Ectodermal cell (in vitro differentiated cells): ENCODE measurements around the gene ECT2L.

Source experiments
- H3K27ac ChIP-seq: 2 replicates; pipeline ENCODE4 v1.7.0; 2013; ENCODE audit warnings: mild to moderate bottlenecking, low read depth, low read length; ENCODE audit not compliant: insufficient read depth, poor library complexity, severe bottlenecking
- H3K27me3 ChIP-seq: 2 replicates; pipeline ENCODE4 v1.7.0; 2013; ENCODE audit warnings: mild to moderate bottlenecking, low read length; ENCODE audit not compliant: insufficient read depth, control insufficient read depth, poor library complexity, severe bottlenecking
- H3K36me3 ChIP-seq: one replicate; pipeline ENCODE4 v1.7.0; 2013; ENCODE audit warnings: low read length; ENCODE audit not compliant: control insufficient read depth, insufficient read depth
- H3K4me1 ChIP-seq: one replicate; pipeline ENCODE4 v1.7.0; 2013; ENCODE audit warnings: low read length; ENCODE audit not compliant: control insufficient read depth, insufficient read depth
- H3K4me3 ChIP-seq: 2 replicates; pipeline ENCODE4 v1.7.0; 2013; ENCODE audit warnings: low read depth, low read length, control low read depth; ENCODE audit not compliant: insufficient read depth
- H3K9me3 ChIP-seq: 2 replicates; pipeline ENCODE4 v1.7.0; 2013; ENCODE audit warnings: mild to moderate bottlenecking, low read length, moderate library complexity; ENCODE audit not compliant: control insufficient read depth
- WGBS, 2 experiments: methylation state at CpG; one replicate each; pipeline ENCODE4 v1.1.7; 2013; ENCODE audit warnings: missing lambda C conversion rate in 2 of 2; 5-methylcytosine and 5-hydroxymethylcytosine counted together

The ECT2L gene

DNA sequence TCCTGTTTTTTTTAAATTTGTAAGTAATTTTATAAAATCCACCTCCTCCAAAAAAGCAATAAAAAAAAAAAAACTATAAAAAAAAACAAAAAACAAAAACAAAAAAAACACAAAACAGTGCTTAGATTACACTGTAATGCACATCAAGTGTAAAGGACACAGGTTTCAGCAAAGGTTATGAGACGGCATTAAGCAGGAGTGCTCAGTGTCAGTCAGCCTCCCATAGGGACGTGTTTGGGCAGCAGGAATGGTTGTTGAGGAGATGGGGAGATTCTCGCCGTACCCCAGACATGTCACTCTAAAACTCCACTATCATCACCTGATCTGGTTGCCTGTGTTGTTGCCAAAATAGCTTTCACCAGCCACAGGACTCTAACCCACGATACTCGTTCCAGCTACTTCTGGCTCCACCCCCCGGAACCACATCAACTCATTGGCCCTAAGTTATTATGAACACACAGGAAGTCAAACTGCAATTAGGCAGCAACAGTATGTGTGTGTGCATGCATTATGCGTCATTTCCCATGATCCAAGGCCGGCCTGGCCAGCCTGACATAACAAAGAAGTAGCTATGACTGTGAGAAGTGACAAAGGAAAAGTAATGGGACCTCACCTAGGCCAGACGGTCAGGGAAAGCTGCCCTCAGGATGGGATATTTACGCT is 28.7 kb downstream of the ECT2L start:
- no peaks in the 10 kb centered on the region for H3K9me3 ChIP-seq
- H3K27ac ChIP-seq = no peak overlapping the region
- 88 to 90% methylated on average over 11 of the region's 11 CpGs for WGBS, 2 experiments
- H3K27me3 ChIP-seq = no peaks in the 10 kb centered on the region
- H3K36me3 ChIP-seq = no peaks in the 10 kb centered on the region
- no peak overlapping the region for H3K4me3 ChIP-seq
- H3K4me1 ChIP-seq = no peaks in the 10 kb centered on the region

- H3K4me3 ChIP-seq = no peak overlapping the region
- WGBS, 2 experiments = 83 to 86% methylated on average over 7 of the region's 7 CpGs
- H3K9me3 ChIP-seq = no peaks in the 10 kb centered on the region
- H3K36me3 ChIP-seq = no peaks in the 10 kb centered on the region
- no peaks in the 10 kb centered on the region for H3K4me1 ChIP-seq
- no peak overlapping the region for H3K27ac ChIP-seq
- no peaks in the 10 kb centered on the region for H3K27me3 ChIP-seq
Measured at GRCh38 chr6:138830248-138830647, 34.4 kb downstream of the ECT2L start.

GRCh38 chr6:138832182-138832581 is 36.3 kb downstream of the ECT2L start:
- Histone ChIP-seq H3K4me3 (no peak overlapping the region), H3K9me3 (no peaks in the 10 kb centered on the region), H3K36me3 (no peaks in the 10 kb centered on the region), H3K4me1 (no peaks in the 10 kb centered on the region), H3K27ac (no peak overlapping the region), H3K27me3 (no peaks in the 10 kb centered on the region)
- 86 to 97% methylated on average over 2 of the region's 2 CpGs for WGBS, 2 experiments

GRCh38 chr6:138833816-138834539 is 38.1 kb downstream of the ECT2L start:
- no peak overlapping the region for H3K4me3 ChIP-seq
- H3K4me1 ChIP-seq = no peaks in the 10 kb centered on the region
- no peak overlapping the region for H3K27ac ChIP-seq
- H3K27me3 ChIP-seq = no peaks in the 10 kb centered on the region
- H3K36me3 ChIP-seq = no peaks in the 10 kb centered on the region
- 87 to 95% methylated on average over 3 to 4 of the region's 4 CpGs for WGBS, 2 experiments
- H3K9me3 ChIP-seq = no peaks in the 10 kb centered on the region

- Histone ChIP-seq H3K27ac (no peak overlapping the region), H3K4me3 (no peak overlapping the region), H3K27me3 (no peaks in the 10 kb centered on the region), H3K9me3 (no peaks in the 10 kb centered on the region), H3K36me3 (no peaks in the 10 kb centered on the region), H3K4me1 (no peaks in the 10 kb centered on the region)
- WGBS, 2 experiments = 88 to 95% methylated on average over 6 of the region's 6 CpGs
Measured at GRCh38 chr6:138837246-138837645, 41.4 kb downstream of the ECT2L start.

DNA sequence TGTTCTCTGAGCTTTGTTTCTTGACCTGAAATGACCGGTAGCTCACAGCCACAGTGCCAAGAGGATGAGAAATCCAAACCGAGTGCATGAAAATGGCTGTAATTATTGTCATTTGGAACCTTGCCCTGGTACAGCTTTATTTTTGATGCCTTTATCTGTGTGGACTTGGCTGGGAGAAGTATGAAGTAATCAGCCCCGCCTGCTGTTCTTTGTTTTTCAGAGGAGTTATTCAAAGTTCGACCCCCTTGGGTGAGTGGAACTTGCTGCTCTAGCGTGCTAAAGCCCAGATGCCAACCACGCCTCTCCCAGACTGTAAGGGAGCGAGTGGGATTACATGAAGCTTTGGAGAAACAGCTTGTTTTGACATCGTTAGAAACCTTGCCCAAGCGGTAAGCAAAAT is 48.3 kb downstream of the ECT2L start:
- WGBS, 2 experiments = 29 to 42% methylated on average over 9 of the region's 9 CpGs
- Histone ChIP-seq H3K36me3 (no peaks in the 10 kb centered on the region), H3K27ac (no peak overlapping the region), H3K9me3 (no peaks in the 10 kb centered on the region), H3K4me3 (no peak overlapping the region), H3K4me1 (no peaks in the 10 kb centered on the region), H3K27me3 (no peaks in the 10 kb centered on the region)

DNA sequence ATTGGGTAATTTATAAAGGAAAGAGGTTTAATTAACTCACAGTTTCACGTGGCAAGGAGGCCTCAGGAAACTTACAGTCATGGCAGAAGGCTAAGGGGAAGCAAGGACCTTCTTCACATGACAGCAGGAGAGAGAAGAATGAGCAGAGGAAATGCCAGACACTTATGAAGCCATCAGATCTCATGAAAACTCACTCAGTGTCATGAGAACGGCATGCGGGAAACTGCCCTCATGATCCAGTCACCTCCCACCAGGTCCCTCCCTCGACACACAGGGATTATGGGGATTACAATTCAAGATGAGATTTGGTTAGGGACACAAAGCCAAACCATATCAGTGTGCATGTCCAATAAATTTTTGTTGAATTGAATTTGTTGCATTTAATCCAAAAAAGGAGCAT is 52.0 kb downstream of the ECT2L start:
- Histone ChIP-seq H3K4me3 (no peak overlapping the region), H3K27ac (no peak overlapping the region), H3K4me1 (no peaks in the 10 kb centered on the region), H3K9me3 (no peaks in the 10 kb centered on the region), H3K36me3 (no peaks in the 10 kb centered on the region), H3K27me3 (no peaks in the 10 kb centered on the region)
- WGBS, 2 experiments = 93 to 94% methylated on average over 4 of the region's 4 CpGs

DNA sequence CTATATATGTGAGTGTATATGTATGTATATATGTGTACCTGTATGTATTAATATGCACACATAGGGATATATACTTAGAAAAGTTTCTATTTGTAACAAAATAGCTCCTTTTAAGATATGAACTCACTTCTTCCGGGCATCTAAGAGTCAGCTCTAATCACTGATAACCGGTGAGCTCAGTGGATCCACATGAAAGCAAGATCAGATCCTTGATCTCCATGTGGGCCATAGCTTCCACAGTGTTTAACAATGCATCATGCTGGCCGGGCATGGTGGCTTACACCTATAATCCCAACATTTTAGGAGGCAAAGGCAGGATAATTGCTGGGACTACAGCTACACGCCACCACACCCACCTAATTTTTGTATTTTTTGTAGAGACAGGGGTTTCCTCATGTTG is 52.6 kb downstream of the ECT2L start:
- Histone ChIP-seq H3K4me3 (no peak overlapping the region), H3K9me3 (no peaks in the 10 kb centered on the region), H3K27ac (no peak overlapping the region), H3K36me3 (no peaks in the 10 kb centered on the region), H3K27me3 (no peaks in the 10 kb centered on the region), H3K4me1 (no peaks in the 10 kb centered on the region)
- WGBS, 2 experiments = 74 to 81% methylated on average over 4 of the region's 4 CpGs

- no peak overlapping the region for H3K4me3 ChIP-seq
- WGBS, 2 experiments = 94 to 97% methylated on average over 6 of the region's 6 CpGs
- H3K36me3 ChIP-seq = no peaks in the 10 kb centered on the region
- H3K4me1 ChIP-seq = no peaks in the 10 kb centered on the region
- H3K27me3 ChIP-seq = no peaks in the 10 kb centered on the region
- no peaks in the 10 kb centered on the region for H3K9me3 ChIP-seq
- no peak overlapping the region for H3K27ac ChIP-seq
Measured at GRCh38 chr6:138849791-138850190, 53.9 kb downstream of the ECT2L start.

DNA sequence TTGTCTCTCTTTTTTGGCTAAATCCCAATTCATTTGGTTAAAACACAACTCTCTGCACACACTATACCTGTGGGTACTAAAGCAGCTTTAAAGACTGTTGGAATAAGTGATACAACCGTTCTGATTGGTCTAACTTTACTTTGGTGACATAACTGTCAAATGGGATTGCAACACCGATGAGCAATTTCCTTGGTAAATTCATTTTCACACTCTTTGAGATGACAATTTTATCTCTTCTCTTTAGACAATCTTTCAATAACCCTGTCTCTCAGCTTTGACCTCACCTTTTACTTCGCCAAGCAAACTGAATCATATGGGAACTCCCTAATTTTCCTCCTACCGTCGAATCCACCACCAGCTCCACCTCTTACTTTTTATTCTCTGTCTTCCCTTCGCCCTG is 60.8 kb downstream of the ECT2L start:
- Histone ChIP-seq H3K9me3 (no peaks in the 10 kb centered on the region), H3K27me3 (no peaks in the 10 kb centered on the region), H3K4me1 (no peaks in the 10 kb centered on the region), H3K4me3 (no peak overlapping the region), H3K27ac (no peak overlapping the region), H3K36me3 (no peaks in the 10 kb centered on the region)
- 94 to 96% methylated on average over 6 of the region's 6 CpGs for WGBS, 2 experiments
